A549 (cell line): ENCODE results near the gene KCNG1.

Source experiments
- CHD2 ChIP-seq: fragments of 150-350 bp; IDR thresholded peaks from 2 replicates; pipeline ENCODE4 v1.6.1; 2014; ENCODE audit warnings: low read length; ENCODE audit not compliant: partially characterized antibody
- HOXB13 ChIP-seq: fragments of 250-450 bp; sonication (Bioruptor Pico); IDR thresholded peaks from 2 replicates; pipeline ENCODE4 v1.5.0; 2020; ENCODE audit warnings: low read depth, mild to moderate bottlenecking, moderate library complexity
- MAFK ChIP-seq: fragments of 450-650 bp; IDR thresholded peaks from 2 replicates; pipeline ENCODE4 v1.6.1; 2014; ENCODE audit not compliant: partially characterized antibody
- MAZ ChIP-seq: fragments of 150-350 bp; IDR thresholded peaks from 2 replicates; pipeline ENCODE4 v1.6.1; 2014; ENCODE audit warnings: antibody characterized with exemption, low read depth, low read length, borderline replicate concordance
- NR3C1 ChIP-seq: fragments of >200 bp; sonication (Bioruptor Twin); formaldehyde crosslinking; IDR thresholded peaks from 3 replicates; pipeline ENCODE4 v1.6.1; 2017
- POLR2A ChIP-seq: IDR thresholded peaks from 2 replicates; pipeline ENCODE4 v1.6.1; 2012; ENCODE audit warnings: mild to moderate bottlenecking, low read length
- RCOR1 ChIP-seq: fragments of 150-350 bp; IDR thresholded peaks from 2 replicates; pipeline ENCODE4 v1.6.1; 2014; ENCODE audit warnings: antibody characterized with exemption, low read length, low read depth
- RFX5 ChIP-seq: fragments of 450-650 bp; IDR thresholded peaks from 2 replicates; pipeline ENCODE4 v1.7.1; 2014; ENCODE audit warnings: antibody characterized with exemption, mild to moderate bottlenecking, moderate library complexity
- SMC3 ChIP-seq: fragments of >200 bp; sonication (Bioruptor Twin); formaldehyde crosslinking; IDR thresholded peaks from 3 replicates; pipeline ENCODE4 v1.6.1; 2018; ENCODE audit warnings: inconsistent platforms
- TF ChIP-seq, protein P1 (sequence below): fragments of 150-350 bp; IDR thresholded peaks from 2 replicates; pipeline ENCODE4 v1.6.1; 2014; ENCODE audit warnings: low read depth, mild to moderate bottlenecking, low read length
- TF ChIP-seq, protein P2 (sequence below): fragments of >200 bp; sonication (Bioruptor Twin); formaldehyde crosslinking; IDR thresholded peaks from 3 replicates; pipeline ENCODE4 v1.5.1; 2016
- TF ChIP-seq, protein P3 (sequence below): IDR thresholded peaks from 2 replicates; pipeline ENCODE4 v1.6.1; 2012
- TF ChIP-seq, protein P4 (sequence below): fragments of >200 bp; sonication (Bioruptor Twin); formaldehyde crosslinking; IDR thresholded peaks from 3 replicates; pipeline ENCODE4 v1.6.1; 2016
- TF ChIP-seq, protein P5 (sequence below): fragments of 200-600 bp; sonication (generic); IDR thresholded peaks from 2 replicates; pipeline ENCODE4 v1.6.1; 2016; ENCODE audit warnings: antibody characterized with exemption, mild to moderate bottlenecking, moderate library complexity

DNA sequence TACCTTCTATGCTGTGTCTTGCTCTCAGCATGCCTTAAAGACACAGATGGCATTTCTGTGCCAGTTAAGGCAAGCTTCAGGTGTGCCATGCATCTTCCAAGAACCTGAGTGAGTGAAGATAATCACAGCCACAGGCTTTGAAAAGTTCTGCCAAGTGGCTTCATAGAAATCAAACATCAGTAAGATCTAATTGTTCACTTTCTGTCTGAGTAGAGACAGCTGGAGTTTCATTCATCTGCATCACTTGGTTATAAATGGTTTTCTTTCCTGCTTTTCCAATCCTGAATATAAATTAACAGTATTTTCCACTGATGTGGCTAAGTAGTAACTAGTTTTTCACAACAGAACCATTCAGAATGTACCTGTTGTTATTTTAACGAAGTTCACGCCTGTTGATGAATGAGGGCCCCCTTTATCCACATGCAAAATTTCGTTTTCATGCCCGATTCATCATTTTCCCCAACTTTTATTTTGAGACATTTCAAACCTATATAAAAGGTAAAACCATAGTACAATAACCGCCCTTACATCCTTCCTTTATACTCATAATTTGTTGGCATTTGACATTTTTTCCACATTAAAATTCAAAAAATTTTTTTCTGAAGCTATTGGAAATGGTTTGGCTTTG, 38.6 kb upstream of the KCNG1 start:
- TF ChIP-seq, protein P1, sequence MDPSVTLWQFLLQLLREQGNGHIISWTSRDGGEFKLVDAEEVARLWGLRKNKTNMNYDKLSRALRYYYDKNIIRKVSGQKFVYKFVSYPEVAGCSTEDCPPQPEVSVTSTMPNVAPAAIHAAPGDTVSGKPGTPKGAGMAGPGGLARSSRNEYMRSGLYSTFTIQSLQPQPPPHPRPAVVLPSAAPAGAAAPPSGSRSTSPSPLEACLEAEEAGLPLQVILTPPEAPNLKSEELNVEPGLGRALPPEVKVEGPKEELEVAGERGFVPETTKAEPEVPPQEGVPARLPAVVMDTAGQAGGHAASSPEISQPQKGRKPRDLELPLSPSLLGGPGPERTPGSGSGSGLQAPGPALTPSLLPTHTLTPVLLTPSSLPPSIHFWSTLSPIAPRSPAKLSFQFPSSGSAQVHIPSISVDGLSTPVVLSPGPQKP = no peak
- TF ChIP-seq, protein P2, sequence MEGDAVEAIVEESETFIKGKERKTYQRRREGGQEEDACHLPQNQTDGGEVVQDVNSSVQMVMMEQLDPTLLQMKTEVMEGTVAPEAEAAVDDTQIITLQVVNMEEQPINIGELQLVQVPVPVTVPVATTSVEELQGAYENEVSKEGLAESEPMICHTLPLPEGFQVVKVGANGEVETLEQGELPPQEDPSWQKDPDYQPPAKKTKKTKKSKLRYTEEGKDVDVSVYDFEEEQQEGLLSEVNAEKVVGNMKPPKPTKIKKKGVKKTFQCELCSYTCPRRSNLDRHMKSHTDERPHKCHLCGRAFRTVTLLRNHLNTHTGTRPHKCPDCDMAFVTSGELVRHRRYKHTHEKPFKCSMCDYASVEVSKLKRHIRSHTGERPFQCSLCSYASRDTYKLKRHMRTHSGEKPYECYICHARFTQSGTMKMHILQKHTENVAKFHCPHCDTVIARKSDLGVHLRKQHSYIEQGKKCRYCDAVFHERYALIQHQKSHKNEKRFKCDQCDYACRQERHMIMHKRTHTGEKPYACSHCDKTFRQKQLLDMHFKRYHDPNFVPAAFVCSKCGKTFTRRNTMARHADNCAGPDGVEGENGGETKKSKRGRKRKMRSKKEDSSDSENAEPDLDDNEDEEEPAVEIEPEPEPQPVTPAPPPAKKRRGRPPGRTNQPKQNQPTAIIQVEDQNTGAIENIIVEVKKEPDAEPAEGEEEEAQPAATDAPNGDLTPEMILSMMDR = no peak
- TF ChIP-seq POLR2A = no peak
- no peak for TF ChIP-seq CHD2
- TF ChIP-seq, protein P3, sequence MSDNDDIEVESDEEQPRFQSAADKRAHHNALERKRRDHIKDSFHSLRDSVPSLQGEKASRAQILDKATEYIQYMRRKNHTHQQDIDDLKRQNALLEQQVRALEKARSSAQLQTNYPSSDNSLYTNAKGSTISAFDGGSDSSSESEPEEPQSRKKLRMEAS = no peak
- no peak for TF ChIP-seq RFX5
- TF ChIP-seq RCOR1 = no peak
- TF ChIP-seq, protein P4, sequence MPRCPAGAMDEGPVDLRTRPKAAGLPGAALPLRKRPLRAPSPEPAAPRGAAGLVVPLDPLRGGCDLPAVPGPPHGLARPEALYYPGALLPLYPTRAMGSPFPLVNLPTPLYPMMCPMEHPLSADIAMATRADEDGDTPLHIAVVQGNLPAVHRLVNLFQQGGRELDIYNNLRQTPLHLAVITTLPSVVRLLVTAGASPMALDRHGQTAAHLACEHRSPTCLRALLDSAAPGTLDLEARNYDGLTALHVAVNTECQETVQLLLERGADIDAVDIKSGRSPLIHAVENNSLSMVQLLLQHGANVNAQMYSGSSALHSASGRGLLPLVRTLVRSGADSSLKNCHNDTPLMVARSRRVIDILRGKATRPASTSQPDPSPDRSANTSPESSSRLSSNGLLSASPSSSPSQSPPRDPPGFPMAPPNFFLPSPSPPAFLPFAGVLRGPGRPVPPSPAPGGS = no peak
- TF ChIP-seq SMC3 = no peak
- TF ChIP-seq NR3C1 = no peak
- TF ChIP-seq, protein P5, sequence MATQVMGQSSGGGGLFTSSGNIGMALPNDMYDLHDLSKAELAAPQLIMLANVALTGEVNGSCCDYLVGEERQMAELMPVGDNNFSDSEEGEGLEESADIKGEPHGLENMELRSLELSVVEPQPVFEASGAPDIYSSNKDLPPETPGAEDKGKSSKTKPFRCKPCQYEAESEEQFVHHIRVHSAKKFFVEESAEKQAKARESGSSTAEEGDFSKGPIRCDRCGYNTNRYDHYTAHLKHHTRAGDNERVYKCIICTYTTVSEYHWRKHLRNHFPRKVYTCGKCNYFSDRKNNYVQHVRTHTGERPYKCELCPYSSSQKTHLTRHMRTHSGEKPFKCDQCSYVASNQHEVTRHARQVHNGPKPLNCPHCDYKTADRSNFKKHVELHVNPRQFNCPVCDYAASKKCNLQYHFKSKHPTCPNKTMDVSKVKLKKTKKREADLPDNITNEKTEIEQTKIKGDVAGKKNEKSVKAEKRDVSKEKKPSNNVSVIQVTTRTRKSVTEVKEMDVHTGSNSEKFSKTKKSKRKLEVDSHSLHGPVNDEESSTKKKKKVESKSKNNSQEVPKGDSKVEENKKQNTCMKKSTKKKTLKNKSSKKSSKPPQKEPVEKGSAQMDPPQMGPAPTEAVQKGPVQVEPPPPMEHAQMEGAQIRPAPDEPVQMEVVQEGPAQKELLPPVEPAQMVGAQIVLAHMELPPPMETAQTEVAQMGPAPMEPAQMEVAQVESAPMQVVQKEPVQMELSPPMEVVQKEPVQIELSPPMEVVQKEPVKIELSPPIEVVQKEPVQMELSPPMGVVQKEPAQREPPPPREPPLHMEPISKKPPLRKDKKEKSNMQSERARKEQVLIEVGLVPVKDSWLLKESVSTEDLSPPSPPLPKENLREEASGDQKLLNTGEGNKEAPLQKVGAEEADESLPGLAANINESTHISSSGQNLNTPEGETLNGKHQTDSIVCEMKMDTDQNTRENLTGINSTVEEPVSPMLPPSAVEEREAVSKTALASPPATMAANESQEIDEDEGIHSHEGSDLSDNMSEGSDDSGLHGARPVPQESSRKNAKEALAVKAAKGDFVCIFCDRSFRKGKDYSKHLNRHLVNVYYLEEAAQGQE = no peak
- no peak for TF ChIP-seq MAZ
- no peak for TF ChIP-seq MAFK
- TF ChIP-seq HOXB13 = no peak
